Measurements from ENCODE around the gene TMEM37. TPM values are rescaled to one million over a fixed set of nuclear protein-coding genes. Genes with fewer than 3 reads are reported as not detected.
A peak's percentile ranks its signal among the peaks of the same experiment; 100 is the strongest.

Gene TMEM37
- total and polyA plus RNA-seq, 2 of the 13 experiments (the other 11 are each of a cell fraction or from before 2014, with no cell fraction given): 37.7 to 115 TPM

DNA sequence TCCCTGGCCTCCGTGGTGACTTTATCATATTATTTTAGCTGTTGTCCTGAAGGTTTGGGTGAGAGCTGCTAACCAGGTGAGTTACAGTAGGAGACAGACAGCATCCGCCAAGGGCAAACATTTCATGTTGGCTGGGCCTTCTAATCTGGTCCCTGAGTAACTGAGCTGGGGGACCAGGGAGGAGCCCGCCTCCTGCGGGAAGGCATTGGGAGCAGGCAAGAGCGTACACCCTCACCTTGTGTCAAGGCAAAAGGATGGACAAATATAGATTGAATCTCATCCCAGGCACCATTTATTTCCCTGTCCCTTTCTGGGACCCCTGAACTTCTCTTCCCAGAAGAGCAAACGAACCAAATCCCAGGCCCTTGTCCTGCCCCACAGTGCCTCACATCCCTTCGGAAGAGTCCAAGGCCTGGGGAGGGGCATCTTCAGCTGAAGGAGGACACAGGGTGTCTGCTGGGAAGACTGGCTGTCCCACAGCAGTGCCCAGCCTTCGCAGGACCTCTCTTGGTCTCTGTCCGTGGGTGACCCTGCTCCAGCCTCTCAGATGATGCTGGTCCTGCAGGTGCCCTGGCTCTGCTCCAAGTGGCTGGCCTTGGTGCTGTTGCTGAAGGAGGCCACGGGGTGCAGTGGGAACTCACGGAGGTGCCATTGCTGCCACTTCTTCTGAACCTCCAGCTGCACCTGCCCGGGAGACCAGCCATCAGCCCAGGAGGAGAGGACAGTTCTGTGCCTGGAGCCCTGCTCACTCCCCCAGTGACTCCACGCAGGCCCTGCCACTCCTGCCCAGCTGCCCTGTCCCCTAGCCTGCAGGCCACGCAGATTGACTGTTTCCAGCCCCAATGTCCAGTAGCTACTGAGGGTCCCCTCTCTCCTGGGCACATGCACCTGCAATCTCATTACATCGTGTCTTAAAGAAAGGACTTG is 8.2 kb downstream of the TMEM37 start (continued):
- TF ChIP-seq, protein P1, sequence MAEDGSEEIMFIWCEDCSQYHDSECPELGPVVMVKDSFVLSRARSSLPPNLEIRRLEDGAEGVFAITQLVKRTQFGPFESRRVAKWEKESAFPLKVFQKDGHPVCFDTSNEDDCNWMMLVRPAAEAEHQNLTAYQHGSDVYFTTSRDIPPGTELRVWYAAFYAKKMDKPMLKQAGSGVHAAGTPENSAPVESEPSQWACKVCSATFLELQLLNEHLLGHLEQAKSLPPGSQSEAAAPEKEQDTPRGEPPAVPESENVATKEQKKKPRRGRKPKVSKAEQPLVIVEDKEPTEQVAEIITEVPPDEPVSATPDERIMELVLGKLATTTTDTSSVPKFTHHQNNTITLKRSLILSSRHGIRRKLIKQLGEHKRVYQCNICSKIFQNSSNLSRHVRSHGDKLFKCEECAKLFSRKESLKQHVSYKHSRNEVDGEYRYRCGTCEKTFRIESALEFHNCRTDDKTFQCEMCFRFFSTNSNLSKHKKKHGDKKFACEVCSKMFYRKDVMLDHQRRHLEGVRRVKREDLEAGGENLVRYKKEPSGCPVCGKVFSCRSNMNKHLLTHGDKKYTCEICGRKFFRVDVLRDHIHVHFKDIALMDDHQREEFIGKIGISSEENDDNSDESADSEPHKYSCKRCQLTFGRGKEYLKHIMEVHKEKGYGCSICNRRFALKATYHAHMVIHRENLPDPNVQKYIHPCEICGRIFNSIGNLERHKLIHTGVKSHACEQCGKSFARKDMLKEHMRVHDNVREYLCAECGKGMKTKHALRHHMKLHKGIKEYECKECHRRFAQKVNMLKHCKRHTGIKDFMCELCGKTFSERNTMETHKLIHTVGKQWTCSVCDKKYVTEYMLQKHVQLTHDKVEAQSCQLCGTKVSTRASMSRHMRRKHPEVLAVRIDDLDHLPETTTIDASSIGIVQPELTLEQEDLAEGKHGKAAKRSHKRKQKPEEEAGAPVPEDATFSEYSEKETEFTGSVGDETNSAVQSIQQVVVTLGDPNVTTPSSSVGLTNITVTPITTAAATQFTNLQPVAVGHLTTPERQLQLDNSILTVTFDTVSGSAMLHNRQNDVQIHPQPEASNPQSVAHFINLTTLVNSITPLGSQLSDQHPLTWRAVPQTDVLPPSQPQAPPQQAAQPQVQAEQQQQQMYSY (CRISPR knock-in tag; IDR thresholded peaks at IDR 0.05): no peak
- TF ChIP-seq ZMYM3 (CRISPR knock-in tag; IDR thresholded peaks at IDR 0.05): no peak
- TF ChIP-seq CCAR2 (optimal IDR thresholded peaks at IDR 0.05; ENCODE audit: low read depth, low read length): no peak
- no peak for TF ChIP-seq ZNF296 (CRISPR knock-in tag; conservative IDR thresholded peaks at IDR 0.05)
- TF ChIP-seq, protein P2, sequence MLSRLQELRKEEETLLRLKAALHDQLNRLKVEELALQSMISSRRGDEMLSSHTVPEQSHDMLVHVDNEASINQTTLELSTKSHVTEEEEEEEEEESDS (CRISPR knock-in tag; IDR thresholded peaks at IDR 0.05; ENCODE audit: borderline replicate concordance): no peak
- TF ChIP-seq MZF1 (CRISPR knock-in tag; IDR thresholded peaks at IDR 0.05; ENCODE audit: borderline replicate concordance): no peak
- TF ChIP-seq, protein P3, sequence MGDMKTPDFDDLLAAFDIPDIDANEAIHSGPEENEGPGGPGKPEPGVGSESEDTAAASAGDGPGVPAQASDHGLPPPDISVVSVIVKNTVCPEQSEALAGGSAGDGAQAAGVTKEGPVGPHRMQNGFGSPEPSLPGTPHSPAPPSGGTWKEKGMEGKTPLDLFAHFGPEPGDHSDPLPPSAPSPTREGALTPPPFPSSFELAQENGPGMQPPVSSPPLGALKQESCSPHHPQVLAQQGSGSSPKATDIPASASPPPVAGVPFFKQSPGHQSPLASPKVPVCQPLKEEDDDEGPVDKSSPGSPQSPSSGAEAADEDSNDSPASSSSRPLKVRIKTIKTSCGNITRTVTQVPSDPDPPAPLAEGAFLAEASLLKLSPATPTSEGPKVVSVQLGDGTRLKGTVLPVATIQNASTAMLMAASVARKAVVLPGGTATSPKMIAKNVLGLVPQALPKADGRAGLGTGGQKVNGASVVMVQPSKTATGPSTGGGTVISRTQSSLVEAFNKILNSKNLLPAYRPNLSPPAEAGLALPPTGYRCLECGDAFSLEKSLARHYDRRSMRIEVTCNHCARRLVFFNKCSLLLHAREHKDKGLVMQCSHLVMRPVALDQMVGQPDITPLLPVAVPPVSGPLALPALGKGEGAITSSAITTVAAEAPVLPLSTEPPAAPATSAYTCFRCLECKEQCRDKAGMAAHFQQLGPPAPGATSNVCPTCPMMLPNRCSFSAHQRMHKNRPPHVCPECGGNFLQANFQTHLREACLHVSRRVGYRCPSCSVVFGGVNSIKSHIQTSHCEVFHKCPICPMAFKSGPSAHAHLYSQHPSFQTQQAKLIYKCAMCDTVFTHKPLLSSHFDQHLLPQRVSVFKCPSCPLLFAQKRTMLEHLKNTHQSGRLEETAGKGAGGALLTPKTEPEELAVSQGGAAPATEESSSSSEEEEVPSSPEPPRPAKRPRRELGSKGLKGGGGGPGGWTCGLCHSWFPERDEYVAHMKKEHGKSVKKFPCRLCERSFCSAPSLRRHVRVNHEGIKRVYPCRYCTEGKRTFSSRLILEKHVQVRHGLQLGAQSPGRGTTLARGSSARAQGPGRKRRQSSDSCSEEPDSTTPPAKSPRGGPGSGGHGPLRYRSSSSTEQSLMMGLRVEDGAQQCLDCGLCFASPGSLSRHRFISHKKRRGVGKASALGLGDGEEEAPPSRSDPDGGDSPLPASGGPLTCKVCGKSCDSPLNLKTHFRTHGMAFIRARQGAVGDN (CRISPR knock-in tag; IDR thresholded peaks at IDR 0.05): peak; percentile 80
- TF ChIP-seq SMARCC2 (IDR thresholded peaks at IDR 0.05): no peak
- TF ChIP-seq ZNF567 (CRISPR knock-in tag; IDR thresholded peaks at IDR 0.05; ENCODE audit: borderline replicate concordance): no peak
- no peak for TF ChIP-seq LCORL (IDR thresholded peaks at IDR 0.05)
- TF ChIP-seq LCORL (CRISPR knock-in tag; IDR thresholded peaks at IDR 0.05): peak; percentile 42
- TF ChIP-seq, protein P4, sequence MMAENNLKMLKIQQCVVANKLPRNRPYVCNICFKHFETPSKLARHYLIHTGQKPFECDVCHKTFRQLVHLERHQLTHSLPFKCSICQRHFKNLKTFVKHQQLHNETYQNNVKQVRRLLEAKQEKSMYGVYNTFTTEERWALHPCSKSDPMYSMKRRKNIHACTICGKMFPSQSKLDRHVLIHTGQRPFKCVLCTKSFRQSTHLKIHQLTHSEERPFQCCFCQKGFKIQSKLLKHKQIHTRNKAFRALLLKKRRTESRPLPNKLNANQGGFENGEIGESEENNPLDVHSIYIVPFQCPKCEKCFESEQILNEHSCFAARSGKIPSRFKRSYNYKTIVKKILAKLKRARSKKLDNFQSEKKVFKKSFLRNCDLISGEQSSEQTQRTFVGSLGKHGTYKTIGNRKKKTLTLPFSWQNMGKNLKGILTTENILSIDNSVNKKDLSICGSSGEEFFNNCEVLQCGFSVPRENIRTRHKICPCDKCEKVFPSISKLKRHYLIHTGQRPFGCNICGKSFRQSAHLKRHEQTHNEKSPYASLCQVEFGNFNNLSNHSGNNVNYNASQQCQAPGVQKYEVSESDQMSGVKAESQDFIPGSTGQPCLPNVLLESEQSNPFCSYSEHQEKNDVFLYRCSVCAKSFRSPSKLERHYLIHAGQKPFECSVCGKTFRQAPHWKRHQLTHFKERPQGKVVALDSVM (CRISPR knock-in tag; IDR thresholded peaks at IDR 0.05): no peak
- TF ChIP-seq ZNF572 (CRISPR knock-in tag; IDR thresholded peaks at IDR 0.05): peak; percentile 61; the same call in 1 of the 2 replicates
- TF ChIP-seq CTCF (CRISPR knock-in tag; IDR thresholded peaks at IDR 0.05): no peak
- no peak for TF ChIP-seq ZFY (CRISPR knock-in tag; IDR thresholded peaks at IDR 0.05)
- no peak for TF ChIP-seq SP1 (IDR thresholded peaks at IDR 0.05)
- no peak for TF ChIP-seq SP1 (CRISPR knock-in tag; IDR thresholded peaks at IDR 0.05)

Measured in HepG2 (cell line).